GM21619 (cell line): ENCODE results near the gene HRH3.

Experiments
- ATAC-seq: cut with Tn5 transposase; IDR thresholded peaks from one replicate; pipeline ENCODE4 v1.9.1; 2021; ENCODE audit not compliant: unreplicated experiment

Gene HRH3

GRCh38 chr20:62181808-62182207 is 38.3 kb downstream of the HRH3 start:
- no peak for ATAC-seq

- no peak for ATAC-seq
Observed at GRCh38 chr20:62179162-62179504, 40.9 kb downstream of the HRH3 start.

- ATAC-seq: no peak
Observed at GRCh38 chr20:62178316-62179161, 41.5 kb downstream of the HRH3 start.

- ATAC-seq: no peak
Observed at GRCh38 chr20:62177307-62177706, 42.8 kb downstream of the HRH3 start.

- ATAC-seq: no peak
Observed at GRCh38 chr20:62176866-62177265, 43.2 kb downstream of the HRH3 start.

- ATAC-seq: no peak
Observed at GRCh38 chr20:62175711-62176110, 44.4 kb downstream of the HRH3 start.

GRCh38 chr20:62174870-62175624 is 45.0 kb downstream of the HRH3 start:
- ATAC-seq: no peak

GRCh38 chr20:62174021-62174804 is 45.9 kb downstream of the HRH3 start:
- ATAC-seq: no peak

- no peak for ATAC-seq
Observed at GRCh38 chr20:62172666-62173065, 47.4 kb downstream of the HRH3 start.

- ATAC-seq: no peak
Observed at GRCh38 chr20:62171245-62171644, 48.8 kb downstream of the HRH3 start.

GRCh38 chr20:62170536-62170935 is 49.5 kb downstream of the HRH3 start:
- ATAC-seq: no peak

GRCh38 chr20:62168890-62169435 is 51.1 kb downstream of the HRH3 start:
- ATAC-seq: no peak

GRCh38 chr20:62168061-62168460 is 52.0 kb downstream of the HRH3 start:
- ATAC-seq: no peak

- ATAC-seq: no peak
Observed at GRCh38 chr20:62167474-62167873, 52.6 kb downstream of the HRH3 start.

GRCh38 chr20:62165762-62166399 is 54.2 kb downstream of the HRH3 start:
- no peak for ATAC-seq
